Heart right ventricle (tissue), 16 donors: ENCODE data around the gene AGPAT4. TPM values are rescaled to one million over a fixed set of nuclear protein-coding genes. Genes with fewer than 3 reads are reported as not detected.

ENCODE experiments used
- ATAC-seq, 8 donors: fragments of 200-7000 bp; cut with Tn5 transposase; one replicate each; pipeline ENCODE4 v1.9.1; 2020; ENCODE audit warnings: mild to moderate bottlenecking in 8 of 8, moderate library complexity in 8 of 8, moderate number of reproducible peaks in 1 of 8
- DNase-seq, 2 donors: peaks; one replicate each; pipeline ENCODE4 v3.0.0-alpha.2; 2020
- H3K27ac ChIP-seq, 10 donors: fragments of 200-600 bp; sonication (generic) in 2 of 10; one replicate each; pipeline versions ENCODE4 v1.5.0 to v1.8.0; 2020 to 2022; ENCODE audit warnings: mild to moderate bottlenecking in 3 of 10
- H3K27me3 ChIP-seq, 7 donors: fragments of 200-600 bp; one replicate each; pipeline ENCODE4 v1.8.0; 2021 to 2022; ENCODE audit warnings: mild to moderate bottlenecking in 2 of 7
- H3K36me3 ChIP-seq, 9 donors: fragments of 200-600 bp; sonication (generic) in 1 of 9; one replicate each; pipeline versions ENCODE4 v1.5.0 to v1.8.0; 2020 to 2022; ENCODE audit warnings: mild to moderate bottlenecking in 2 of 9
- H3K4me1 ChIP-seq, 9 donors: fragments of 200-600 bp; sonication (generic) in 1 of 9; one replicate each; pipeline versions ENCODE4 v1.5.0 to v1.8.0; 2020 to 2022; ENCODE audit warnings: mild to moderate bottlenecking in 4 of 9
- H3K4me3 ChIP-seq, 10 donors: fragments of 200-600 bp; sonication (generic) in 2 of 10; one replicate each; pipeline versions ENCODE4 v1.5.0 to v1.8.0; 2020 to 2022; ENCODE audit warnings: mild to moderate bottlenecking in 7 of 10, moderate library complexity in 2 of 10
- H3K9me3 ChIP-seq, 11 donors: fragments of 200-600 bp in 10 of 11; sonication (generic) in 2 of 11; one replicate each; pipeline versions ENCODE4 v1.5.0 to v1.8.0; 2013 to 2022; ENCODE audit warnings: mild to moderate bottlenecking in 2 of 11, control low read depth in 1 of 11, moderate library complexity in 1 of 11
- WGBS, 2 donors: extraction: QIAGEN DNeasy Blood & Tissue Kit; methylation state at CpG; one replicate each; pipeline ENCODE4 v1.1.7; 2013; ENCODE audit warnings: inconsistent platforms in 1 of 2; 5-methylcytosine and 5-hydroxymethylcytosine counted together
- intact Hi-C, 10 donors: fragments of 100-400 bp; cut with DNase I; formaldehyde crosslinking; loops; one replicate each; pipeline versions ENCODE4 v1.11.1 to v1.14.2; 2022
- polyA plus RNA-seq, 2 donors: library from polyadenylated mRNA; stranded (reverse); fragments of 200-250 nt; gene quantifications; one replicate each; pipeline ENCODE4 v1.2.3, GENCODE V29; 2013
- total RNA-seq, 10 donors: library from RNA; stranded (reverse); fragmentation: NEBNext Ultra II Directional in 3 of 10; extraction: Animal tissue kit (Norgen Biotek cat#: 25700) in 3 of 10; gene quantifications; one replicate each; pipeline versions ENCODE4 v1.2.1 to v1.2.4, GENCODE V29; 2021 to 2023
- TF ChIP-seq, protein P1 (sequence below), 9 donors: fragments of 200-600 bp; sonication (generic) in 2 of 9; IDR thresholded peaks; one replicate each; pipeline versions ENCODE4 v1.5.0 to v1.8.0; 2021 to 2022; ENCODE audit warnings: antibody characterized with exemption in 9 of 9, mild to moderate bottlenecking in 5 of 9, moderate library complexity in 1 of 9
- donor health status: Arrhythmogenic right ventricular cardiomyopathy.
- donor health status: ischemic (EF 13 %, LVEDD 7.1; RV severe dilation, severe dysfunction).
- donor health status: healthy with polysubstance abuse.
- donor health status: DM: no; HTN: yes; CAD: no.
- donor health status: DM: no; HTN: no; CAD: no.
- donor health status: ischemic (EF 25% LVEDD 6.9; RV normal size, moderate dysfunction).
- donor health status: ischemic (EF 25% LVEDD 5.7; RV mildly dilated, moderate dysfunction).
- donor health status: healthy.
- donor health status: DM: yes; HTN: yes; CAD: no.
- donor health status: Ischemic cardiomyopathy.
- donor health status: ischemic (EF 35%, LVEDD 5.7; RV mildly dilated, moderate dysfunction).
- donor health status: nonischemic (EF 11% LVEDD 7.7; RV severe dilation, severe dysfunction).
- donor health status: DM: yes; HTN: yes; CAD: no.
- donor health status: PGD.
- donor health status: ischemic (EF 29% LVEDD 5.4; RV normal size, mild dysfunction).
- donor health status: nonischemic (EF 23%, LVEDD 6.1; RV moderate dilation, normal function).

AGPAT4 gene
- total and polyA plus RNA-seq, 12 donors: 1.2 to 3.8 (median 1.6) TPM

DNA sequence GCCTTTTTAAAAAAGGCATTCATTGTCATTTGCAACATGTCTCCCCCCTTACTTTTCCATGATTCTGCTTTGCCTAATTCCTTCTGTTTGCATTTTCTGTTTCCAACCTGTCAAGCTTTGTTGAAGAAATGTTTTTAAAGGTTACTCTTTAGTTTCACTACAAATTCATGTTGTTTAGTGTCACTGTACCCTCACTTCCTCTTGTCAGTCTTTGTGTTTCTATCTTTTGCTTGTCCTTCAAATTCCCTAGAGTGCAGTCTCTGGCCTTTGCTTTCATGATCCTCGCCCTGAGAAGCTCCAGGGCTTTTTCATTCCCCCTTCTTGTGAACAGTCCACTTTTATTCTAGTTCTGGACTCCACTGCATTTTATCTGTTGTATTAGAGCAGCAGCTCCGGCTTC lies 191.6 kb downstream of the AGPAT4 start:
- Histone ChIP-seq H3K27ac (no peak overlapping the region), H3K27me3 (no peaks in the 10 kb centered on the region), H3K9me3 (no peaks in the 10 kb centered on the region), H3K36me3 (peaks cover 0 to 100% (median 53%) of the 10 kb centered on the region in 9 donors), H3K4me3 (no peak overlapping the region), H3K4me1 (no peaks in the 10 kb centered on the region)
- TF ChIP-seq, protein P1, sequence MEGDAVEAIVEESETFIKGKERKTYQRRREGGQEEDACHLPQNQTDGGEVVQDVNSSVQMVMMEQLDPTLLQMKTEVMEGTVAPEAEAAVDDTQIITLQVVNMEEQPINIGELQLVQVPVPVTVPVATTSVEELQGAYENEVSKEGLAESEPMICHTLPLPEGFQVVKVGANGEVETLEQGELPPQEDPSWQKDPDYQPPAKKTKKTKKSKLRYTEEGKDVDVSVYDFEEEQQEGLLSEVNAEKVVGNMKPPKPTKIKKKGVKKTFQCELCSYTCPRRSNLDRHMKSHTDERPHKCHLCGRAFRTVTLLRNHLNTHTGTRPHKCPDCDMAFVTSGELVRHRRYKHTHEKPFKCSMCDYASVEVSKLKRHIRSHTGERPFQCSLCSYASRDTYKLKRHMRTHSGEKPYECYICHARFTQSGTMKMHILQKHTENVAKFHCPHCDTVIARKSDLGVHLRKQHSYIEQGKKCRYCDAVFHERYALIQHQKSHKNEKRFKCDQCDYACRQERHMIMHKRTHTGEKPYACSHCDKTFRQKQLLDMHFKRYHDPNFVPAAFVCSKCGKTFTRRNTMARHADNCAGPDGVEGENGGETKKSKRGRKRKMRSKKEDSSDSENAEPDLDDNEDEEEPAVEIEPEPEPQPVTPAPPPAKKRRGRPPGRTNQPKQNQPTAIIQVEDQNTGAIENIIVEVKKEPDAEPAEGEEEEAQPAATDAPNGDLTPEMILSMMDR (IDR thresholded peaks at IDR 0.05): no peak
- intact Hi-C loops: loop anchor here in 4 of 10 donors (10.0 kb wide), 2 partner anchors 147 to 157 kb away; no protein-coding TSS in a partner anchor
- 66 to 79% methylated on average over 2 of the region's 2 CpGs for WGBS, 2 donors
- no peak for DNase-seq
- no peak for ATAC-seq

DNA sequence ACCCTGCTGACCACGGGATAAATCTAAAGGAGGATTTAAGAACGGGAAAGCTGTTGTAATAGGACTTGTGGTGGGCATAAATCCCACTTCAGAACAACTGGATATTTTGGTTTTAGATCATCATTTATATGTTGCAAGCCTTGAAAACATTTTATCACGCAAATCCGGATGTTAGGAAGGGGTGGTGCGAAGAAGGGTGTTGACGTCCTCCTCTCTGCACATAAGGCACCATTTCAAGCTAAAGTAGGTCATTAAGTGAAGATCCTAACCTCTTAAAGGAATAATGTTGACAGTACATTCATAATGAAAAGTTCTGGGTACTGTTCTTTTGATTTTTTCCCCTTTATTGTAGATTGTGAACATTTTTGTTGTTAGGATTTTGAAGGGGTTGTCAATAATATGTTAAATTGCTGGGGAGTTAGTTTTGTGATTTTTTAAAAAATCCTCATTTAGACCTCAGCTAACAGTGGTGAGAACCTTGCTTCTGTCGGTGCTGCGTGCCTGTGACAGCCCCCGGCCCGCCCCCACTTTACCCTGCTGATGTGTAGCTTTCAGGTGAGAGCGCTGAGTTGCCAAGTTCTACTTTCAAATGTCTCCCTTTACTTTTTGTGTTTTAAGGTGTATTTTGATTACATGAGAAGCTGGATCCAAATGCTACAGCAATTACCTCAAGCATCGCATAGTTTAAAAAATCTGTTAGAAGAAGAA lies 193.4 kb downstream of the AGPAT4 start:
- DNase-seq: no peak
- no peak overlapping the region for H3K4me3 ChIP-seq
- no peak overlapping the region for H3K27ac ChIP-seq
- H3K9me3 ChIP-seq: no peaks in the 10 kb centered on the region
- 88 to 89% methylated on average over 12 of the region's 12 CpGs for WGBS, 2 donors
- peak in 1 of 8 donors; percentile 27 for ATAC-seq
- peaks cover 0 to 14% (median 4%) of the 10 kb centered on the region in 9 donors for H3K4me1 ChIP-seq
- peaks cover 0 to 98% (median 39%) of the 10 kb centered on the region in 9 donors for H3K36me3 ChIP-seq
- TF ChIP-seq, protein P1 (IDR thresholded peaks at IDR 0.05): no peak
- intact Hi-C loops: loop anchor here in 4 of 10 donors (10.0 kb wide), 2 partner anchors 146 to 156 kb away; no protein-coding TSS in a partner anchor
- H3K27me3 ChIP-seq: no peaks in the 10 kb centered on the region
